ENCODE results near the gene MRRF.
"Not testable (repeated sequence)": the region's sequence is repeated elsewhere in the genome, so short reads cannot be mapped to it uniquely, and the experiment has no call there.

MRRF gene

GRCh38 chr9:122363131-122363530 lies 98.4 kb downstream of the MRRF start:
- not testable (repeated sequence) for DNase-seq

- DNase-seq = no peak
These were observed 99.6 kb downstream of the MRRF start for GRCh38 chr9:122364117-122364782.

GRCh38 chr9:122364783-122365150 lies 100.1 kb downstream of the MRRF start:
- DNase-seq = no peak

- no peak for DNase-seq
These were observed 101.5 kb downstream of the MRRF start for GRCh38 chr9:122366074-122366660.

- no peak for DNase-seq
These were observed 102.4 kb downstream of the MRRF start for GRCh38 chr9:122367065-122367464.

GRCh38 chr9:122367774-122368460 lies 103.2 kb downstream of the MRRF start:
- DNase-seq = no peak

- DNase-seq = no peak
These were observed 104.0 kb downstream of the MRRF start for GRCh38 chr9:122368642-122369041.

- DNase-seq = no peak
These were observed 105.6 kb downstream of the MRRF start for GRCh38 chr9:122370303-122370702.

GRCh38 chr9:122370869-122371755 lies 106.4 kb downstream of the MRRF start, which contains the start of gene PTGS1:
PTGS1 (plus strand) TSS chr9:122371024; CDS start chr9:122371085, 61 bp downstream.
- DNase-seq = peak; percentile 6

GRCh38 chr9:122371846-122372245 lies 107.2 kb downstream of the MRRF start:
- no peak for DNase-seq

GRCh38 chr9:122372856-122373845 lies 108.5 kb downstream of the MRRF start:
- no peak for DNase-seq

- DNase-seq = peak; percentile 5
These were observed 110.3 kb downstream of the MRRF start for GRCh38 chr9:122374885-122375420.

- no peak for DNase-seq
These were observed 112.1 kb downstream of the MRRF start for GRCh38 chr9:122376796-122377195.

- DNase-seq = no peak
These were observed 112.8 kb downstream of the MRRF start for GRCh38 chr9:122377241-122378164.

GRCh38 chr9:122378236-122378635 lies 113.6 kb downstream of the MRRF start:
- DNase-seq = no peak

GRCh38 chr9:122379340-122379739 lies 114.7 kb downstream of the MRRF start:
- no peak for DNase-seq

- no peak for DNase-seq
These were observed 115.6 kb downstream of the MRRF start for GRCh38 chr9:122380293-122380692.
